Coronary artery (tissue), 2 donors: ENCODE data around the gene CENPS.
A peak's percentile ranks its signal among the peaks of the same experiment; 100 is the strongest.
"Not testable (repeated sequence)": the region's sequence is repeated elsewhere in the genome, so short reads cannot be mapped to it uniquely, and the experiment has no call there.

Experiments
- DNase-seq: peaks from one replicate; pipeline ENCODE4 v3.0.0-alpha.2; 2017; ENCODE audit warnings: low spot score
- H3K27ac ChIP-seq, 2 donors: fragments of 200-600 bp; sonication (generic); one replicate each; pipeline ENCODE4 v1.5.1; 2016 to 2019
- H3K4me3 ChIP-seq: fragments of 200-600 bp; sonication (generic); 2 replicates; pipeline ENCODE4 v1.5.1; 2016; ENCODE audit warnings: mild to moderate bottlenecking, moderate library complexity
- TF ChIP-seq, protein P1 (sequence below): fragments of 200-600 bp; sonication (generic); IDR thresholded peaks from one replicate; pipeline ENCODE4 v1.5.1; 2019; ENCODE audit warnings: antibody characterized with exemption

CENPS gene

DNA sequence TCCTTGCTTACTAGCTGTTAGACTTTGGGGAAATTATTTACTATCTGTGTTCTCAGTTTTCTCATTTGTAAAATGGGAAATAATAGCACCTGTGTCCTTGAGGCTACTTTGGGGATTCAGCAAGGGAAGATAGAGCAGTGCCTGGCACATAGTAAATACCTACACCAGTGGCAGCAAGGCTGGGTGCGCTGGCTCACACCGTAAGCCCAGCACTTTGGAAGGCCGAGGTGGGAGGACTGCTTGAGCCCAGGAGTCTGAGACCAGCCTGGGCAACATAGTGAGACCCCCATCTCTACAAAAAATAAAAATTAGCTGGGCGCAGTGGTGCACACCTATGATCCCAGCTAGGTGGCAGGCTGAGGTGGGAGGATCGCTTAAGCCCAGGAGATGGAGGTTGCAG, 8.6 kb upstream of the CENPS start:
- no peak for DNase-seq
- TF ChIP-seq, protein P1, sequence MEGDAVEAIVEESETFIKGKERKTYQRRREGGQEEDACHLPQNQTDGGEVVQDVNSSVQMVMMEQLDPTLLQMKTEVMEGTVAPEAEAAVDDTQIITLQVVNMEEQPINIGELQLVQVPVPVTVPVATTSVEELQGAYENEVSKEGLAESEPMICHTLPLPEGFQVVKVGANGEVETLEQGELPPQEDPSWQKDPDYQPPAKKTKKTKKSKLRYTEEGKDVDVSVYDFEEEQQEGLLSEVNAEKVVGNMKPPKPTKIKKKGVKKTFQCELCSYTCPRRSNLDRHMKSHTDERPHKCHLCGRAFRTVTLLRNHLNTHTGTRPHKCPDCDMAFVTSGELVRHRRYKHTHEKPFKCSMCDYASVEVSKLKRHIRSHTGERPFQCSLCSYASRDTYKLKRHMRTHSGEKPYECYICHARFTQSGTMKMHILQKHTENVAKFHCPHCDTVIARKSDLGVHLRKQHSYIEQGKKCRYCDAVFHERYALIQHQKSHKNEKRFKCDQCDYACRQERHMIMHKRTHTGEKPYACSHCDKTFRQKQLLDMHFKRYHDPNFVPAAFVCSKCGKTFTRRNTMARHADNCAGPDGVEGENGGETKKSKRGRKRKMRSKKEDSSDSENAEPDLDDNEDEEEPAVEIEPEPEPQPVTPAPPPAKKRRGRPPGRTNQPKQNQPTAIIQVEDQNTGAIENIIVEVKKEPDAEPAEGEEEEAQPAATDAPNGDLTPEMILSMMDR = no peak
- H3K4me3 ChIP-seq = no peak overlapping the region
- no peak overlapping the region for H3K27ac ChIP-seq

DNA sequence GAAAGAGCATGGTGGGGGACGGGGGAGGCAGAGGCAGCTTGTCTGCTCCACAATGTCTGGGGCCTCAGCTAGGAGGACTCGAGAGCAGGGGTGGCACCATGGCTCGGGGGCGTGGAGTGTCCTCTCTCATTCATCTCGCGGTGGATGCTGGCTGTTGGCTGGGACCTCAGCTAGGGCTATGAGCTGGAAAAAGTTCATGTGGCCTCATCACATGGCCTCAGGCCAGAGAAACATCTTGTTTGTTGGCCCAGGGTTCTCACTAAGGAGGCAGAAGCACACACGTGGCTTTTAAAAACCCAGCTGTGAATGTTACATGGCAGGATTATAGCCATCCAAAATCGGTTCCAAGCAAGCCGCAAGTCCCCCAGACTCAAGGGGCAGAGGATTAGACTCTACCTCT, 6.2 kb upstream of the CENPS start:
- TF ChIP-seq, protein P1 = no peak
- Histone ChIP-seq H3K27ac (no peak overlapping the region), H3K4me3 (no peak overlapping the region)
- DNase-seq = no peak

DNA sequence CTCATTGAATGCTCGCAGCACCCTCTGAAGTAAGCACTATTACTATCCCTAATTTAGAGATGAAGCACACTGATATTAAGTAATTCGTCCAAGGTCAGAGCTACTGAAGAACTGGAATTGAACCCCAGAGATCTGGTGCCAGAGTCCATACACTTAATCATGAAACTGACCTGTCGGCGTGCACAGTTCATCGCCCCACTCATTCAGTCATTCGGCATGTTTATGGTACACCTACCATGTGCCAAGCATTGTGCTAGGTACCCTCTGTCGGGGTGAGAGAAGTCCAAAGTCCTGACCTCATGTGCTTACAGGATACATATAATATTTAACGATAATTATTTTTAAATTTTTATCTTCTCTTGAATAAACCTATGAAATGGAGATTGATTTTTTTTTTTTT, 5.6 kb upstream of the CENPS start:
- Histone ChIP-seq H3K4me3 (no peak overlapping the region), H3K27ac (no peak overlapping the region)
- TF ChIP-seq, protein P1 = no peak
- DNase-seq = no peak

DNA sequence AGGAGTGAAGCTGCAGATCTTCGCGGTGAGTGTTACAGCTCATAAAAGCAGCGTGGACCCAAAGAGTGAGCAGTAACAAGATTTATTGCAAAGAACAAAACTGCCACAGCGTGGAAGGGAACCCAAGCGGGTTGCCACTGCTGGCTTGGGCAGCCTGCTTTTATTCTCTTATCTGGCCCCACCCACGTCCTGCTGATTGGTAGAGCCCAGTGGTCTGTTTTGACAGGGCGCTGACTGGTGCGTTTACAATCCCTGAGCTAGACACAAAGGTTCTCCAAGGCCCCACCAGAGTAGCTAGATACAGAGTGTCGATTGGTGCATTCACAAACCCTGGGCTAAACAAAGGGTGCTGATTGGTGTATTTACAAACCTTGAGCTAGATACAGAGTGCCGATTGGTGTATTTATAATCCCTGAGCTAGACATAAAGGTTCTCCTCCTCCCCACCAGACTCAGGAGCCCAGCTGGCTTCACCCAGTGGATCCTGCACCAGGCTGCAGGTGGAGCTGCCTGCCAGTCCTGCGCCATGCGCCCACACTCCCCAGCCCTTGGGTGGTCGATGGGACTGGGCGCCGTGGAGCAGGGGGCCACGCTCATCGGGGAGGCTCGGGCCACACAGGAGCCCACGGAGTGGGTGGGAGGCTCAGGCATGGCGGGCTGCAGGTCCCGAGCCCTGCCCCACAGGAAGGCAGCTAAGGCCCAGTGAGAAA, 4.3 kb upstream of the CENPS start:
- not testable (repeated sequence) for H3K4me3 ChIP-seq, H3K27ac ChIP-seq, DNase-seq

DNA sequence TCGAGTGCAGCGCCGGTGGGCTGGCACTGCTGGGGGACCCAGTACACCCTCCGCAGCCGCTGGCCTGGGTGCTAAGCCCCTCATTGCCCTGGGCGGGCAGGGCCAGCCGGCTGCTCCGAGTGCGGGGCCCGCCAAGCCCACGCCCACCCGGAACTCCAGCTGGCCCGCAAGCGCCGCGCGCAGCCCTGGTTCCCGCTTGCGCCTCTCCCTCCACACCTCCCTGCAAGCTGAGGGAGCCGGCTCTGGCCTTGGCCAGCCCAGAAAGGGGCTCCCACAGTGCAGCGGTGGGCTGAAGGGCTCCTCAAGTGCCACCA, 3.7 kb upstream of the CENPS start:
- not testable (repeated sequence) for DNase-seq, H3K4me3 ChIP-seq, H3K27ac ChIP-seq

DNA sequence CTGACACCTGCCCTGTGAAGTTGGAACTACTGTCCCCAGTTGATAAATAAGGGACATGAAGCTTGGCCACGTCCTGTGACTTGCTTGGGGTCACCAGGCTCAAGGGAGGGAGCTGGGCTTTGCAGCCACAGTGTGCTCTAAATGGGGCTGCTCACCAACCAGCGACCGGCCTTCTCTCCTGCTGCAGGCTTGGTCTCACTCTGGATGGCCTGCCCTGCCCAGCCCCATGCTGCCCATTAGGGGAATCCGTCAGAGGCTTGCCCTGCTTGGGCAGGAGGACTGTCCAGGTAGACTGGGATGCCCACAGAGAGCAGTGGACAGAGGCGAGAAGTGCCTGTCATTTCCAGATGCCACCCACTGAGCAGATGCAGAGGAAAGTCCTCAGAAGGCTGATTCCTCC, 1.2 kb upstream of the CENPS start:
- DNase-seq = no peak
- H3K27ac ChIP-seq = no peak overlapping the region
- TF ChIP-seq, protein P1 = no peak
- H3K4me3 ChIP-seq = no peak overlapping the region

DNA sequence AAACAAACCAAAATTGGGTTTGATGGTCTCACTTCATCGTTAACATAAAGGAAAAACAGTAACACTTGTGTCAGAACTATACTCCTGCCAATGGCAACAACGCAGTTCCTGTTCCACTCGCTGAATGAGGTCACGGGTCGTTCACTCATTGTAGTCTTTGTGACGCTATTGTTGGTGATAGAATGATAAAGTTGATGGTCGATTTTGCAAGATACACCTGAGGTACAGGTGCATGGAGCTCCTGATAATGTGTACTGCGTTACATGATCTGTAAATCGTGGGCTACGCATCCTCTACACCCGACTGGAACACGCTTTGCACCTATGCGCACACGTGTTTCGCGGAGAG, 391 bp upstream of the CENPS start:
- peak overlapping the region in 1 of 2 donors; percentile 79 for H3K27ac ChIP-seq
- no peak for DNase-seq
- H3K4me3 ChIP-seq = peak overlapping the region; percentile 82
- TF ChIP-seq, protein P1 = no peak

DNA sequence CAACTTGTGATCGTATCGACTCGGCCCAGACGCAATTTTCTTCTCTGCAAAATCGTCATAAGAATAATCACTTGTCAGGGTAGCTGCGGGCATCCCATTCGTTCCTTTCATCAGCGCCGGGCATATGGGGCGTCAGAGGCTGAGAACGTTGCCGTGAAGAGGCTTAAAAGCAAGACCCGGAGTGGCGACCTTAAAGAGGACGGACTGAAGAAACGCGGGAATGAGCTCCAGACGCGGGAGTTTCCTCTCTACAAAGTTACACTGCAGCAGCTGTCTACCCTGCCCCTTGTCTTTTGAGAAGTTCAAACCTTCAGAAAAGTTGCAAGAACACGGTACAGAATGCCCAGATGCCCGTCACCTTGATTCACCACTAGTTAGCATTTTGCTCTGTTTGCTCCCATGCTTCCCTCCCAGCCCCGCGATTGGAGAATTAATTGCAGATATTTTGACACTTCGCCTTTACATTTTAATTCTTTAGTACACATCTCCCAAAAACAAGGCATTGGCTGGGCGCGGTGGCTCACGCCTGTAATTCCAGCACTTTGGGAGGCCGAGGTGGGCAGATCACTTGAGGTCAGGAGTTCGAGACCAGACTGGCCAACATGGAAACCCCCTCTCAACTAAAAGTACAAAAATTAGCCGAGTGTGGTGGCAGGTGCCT, 967 bp downstream of the CENPS start:
- peak overlapping the region; percentile 24 to 79 for H3K27ac ChIP-seq
- peak overlapping the region; percentile 82 for H3K4me3 ChIP-seq
- TF ChIP-seq, protein P1 = no peak
- no peak for DNase-seq
